Prostate gland (tissue), 2 donors: Measurements from ENCODE around the gene BLM.

Experiments used
- POLR2A ChIP-seq: fragments of 450-650 bp; IDR thresholded peaks from one replicate; pipeline ENCODE4 v1.6.1; 2016; ENCODE audit warnings: antibody characterized with exemption, mild to moderate bottlenecking
- POLR2AphosphoS5 ChIP-seq: sonication (generic); formaldehyde crosslinking; IDR thresholded peaks from one replicate; pipeline ENCODE4 v1.6.1; 2017; ENCODE audit warnings: antibody characterized with exemption
- TF ChIP-seq, protein P1 (sequence below), 4 experiments: fragments of 200-600 bp in 2 of 4; fragments of 450-650 bp in 2 of 4; sonication (generic) in 2 of 4; IDR thresholded peaks; 1 replicate in 3 of 4; 2 replicates in 1 of 4; pipeline ENCODE4 v1.5.1; 2016 to 2019; ENCODE audit warnings: antibody characterized with exemption in 4 of 4, mild to moderate bottlenecking in 2 of 4, moderate library complexity in 2 of 4

- no peak for TF ChIP-seq POLR2A
- TF ChIP-seq, protein P1, sequence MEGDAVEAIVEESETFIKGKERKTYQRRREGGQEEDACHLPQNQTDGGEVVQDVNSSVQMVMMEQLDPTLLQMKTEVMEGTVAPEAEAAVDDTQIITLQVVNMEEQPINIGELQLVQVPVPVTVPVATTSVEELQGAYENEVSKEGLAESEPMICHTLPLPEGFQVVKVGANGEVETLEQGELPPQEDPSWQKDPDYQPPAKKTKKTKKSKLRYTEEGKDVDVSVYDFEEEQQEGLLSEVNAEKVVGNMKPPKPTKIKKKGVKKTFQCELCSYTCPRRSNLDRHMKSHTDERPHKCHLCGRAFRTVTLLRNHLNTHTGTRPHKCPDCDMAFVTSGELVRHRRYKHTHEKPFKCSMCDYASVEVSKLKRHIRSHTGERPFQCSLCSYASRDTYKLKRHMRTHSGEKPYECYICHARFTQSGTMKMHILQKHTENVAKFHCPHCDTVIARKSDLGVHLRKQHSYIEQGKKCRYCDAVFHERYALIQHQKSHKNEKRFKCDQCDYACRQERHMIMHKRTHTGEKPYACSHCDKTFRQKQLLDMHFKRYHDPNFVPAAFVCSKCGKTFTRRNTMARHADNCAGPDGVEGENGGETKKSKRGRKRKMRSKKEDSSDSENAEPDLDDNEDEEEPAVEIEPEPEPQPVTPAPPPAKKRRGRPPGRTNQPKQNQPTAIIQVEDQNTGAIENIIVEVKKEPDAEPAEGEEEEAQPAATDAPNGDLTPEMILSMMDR (IDR thresholded peaks at IDR 0.05): no peak
- TF ChIP-seq POLR2AphosphoS5: no peak
Observed at GRCh38 chr15:90840157-90840855, 123.2 kb downstream of the BLM start.
